ENCODE results near the gene KLB.

DNA sequence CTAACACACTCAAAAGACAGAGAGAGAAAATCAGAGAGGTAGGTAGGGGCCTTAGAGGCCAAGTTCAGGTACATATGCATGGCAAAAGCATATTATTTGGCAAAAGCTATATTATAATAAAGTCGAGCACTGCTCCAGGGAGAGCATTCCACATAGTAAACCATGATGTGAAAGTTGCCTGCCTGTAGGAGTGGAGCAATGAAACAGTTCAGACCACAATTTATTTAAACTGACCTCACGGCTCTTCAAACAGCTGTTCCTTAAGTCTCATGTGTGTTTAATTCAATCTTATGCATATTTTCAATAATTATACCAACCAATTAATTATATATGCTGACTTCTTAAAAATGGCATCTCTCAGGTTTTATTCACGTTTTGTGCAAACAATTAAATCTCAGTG is 43.9 kb upstream of the KLB start:
- TF ChIP-seq POLR2A (IDR thresholded peaks at IDR 0.05) = no peak
- TF ChIP-seq, protein P1, sequence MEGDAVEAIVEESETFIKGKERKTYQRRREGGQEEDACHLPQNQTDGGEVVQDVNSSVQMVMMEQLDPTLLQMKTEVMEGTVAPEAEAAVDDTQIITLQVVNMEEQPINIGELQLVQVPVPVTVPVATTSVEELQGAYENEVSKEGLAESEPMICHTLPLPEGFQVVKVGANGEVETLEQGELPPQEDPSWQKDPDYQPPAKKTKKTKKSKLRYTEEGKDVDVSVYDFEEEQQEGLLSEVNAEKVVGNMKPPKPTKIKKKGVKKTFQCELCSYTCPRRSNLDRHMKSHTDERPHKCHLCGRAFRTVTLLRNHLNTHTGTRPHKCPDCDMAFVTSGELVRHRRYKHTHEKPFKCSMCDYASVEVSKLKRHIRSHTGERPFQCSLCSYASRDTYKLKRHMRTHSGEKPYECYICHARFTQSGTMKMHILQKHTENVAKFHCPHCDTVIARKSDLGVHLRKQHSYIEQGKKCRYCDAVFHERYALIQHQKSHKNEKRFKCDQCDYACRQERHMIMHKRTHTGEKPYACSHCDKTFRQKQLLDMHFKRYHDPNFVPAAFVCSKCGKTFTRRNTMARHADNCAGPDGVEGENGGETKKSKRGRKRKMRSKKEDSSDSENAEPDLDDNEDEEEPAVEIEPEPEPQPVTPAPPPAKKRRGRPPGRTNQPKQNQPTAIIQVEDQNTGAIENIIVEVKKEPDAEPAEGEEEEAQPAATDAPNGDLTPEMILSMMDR (IDR thresholded peaks at IDR 0.05) = no peak

All from suprapubic skin (tissue), 3 donors.